B cell (primary cell): ENCODE results near the gene TCFL5. TPM values are rescaled to one million over a fixed set of nuclear protein-coding genes. Genes with fewer than 3 reads are reported as not detected.

Source experiments
- ATAC-seq: fragments of 200-7000 bp; cut with Tn5 transposase; one replicate; pipeline ENCODE4 v1.10.0; 2021; ENCODE audit warnings: low read depth, mild to moderate bottlenecking, moderate number of reproducible peaks, moderate library complexity
- CTCF ChIA-PET: fragments of 350-600 bp; sonication (Branson Sonifier 250); formaldehyde crosslinking; loops from one replicate; lab custom pipeline; 2021; ENCODE audit warnings: antibody characterized with exemption, inconsistent platforms; lab: Charles Lee
- POLR2A ChIA-PET: fragments of 350-600 bp; sonication (Branson Sonifier 250); formaldehyde crosslinking; loops from one replicate; lab custom pipeline; 2021; ENCODE audit warnings: antibody characterized with exemption; lab: Charles Lee
- DNase-seq: peaks from one replicate; pipeline ENCODE4 v3.0.0; 2013
- H2AFZ ChIP-seq: 2 replicates; pipeline ENCODE4 v1.6.1; 2012; ENCODE audit warnings: mild to moderate bottlenecking, low read depth, low read length; ENCODE audit not compliant: insufficient read depth, poor library complexity, severe bottlenecking
- H3K27ac ChIP-seq, 2 donors: 1 replicate in 1 of 2; 2 replicates in 1 of 2; pipeline ENCODE4 v1.5.1; 2012 to 2013; ENCODE audit warnings: low read length in 2 of 2, mild to moderate bottlenecking in 2 of 2, moderate library complexity in 1 of 2
- H3K27me3 ChIP-seq, 4 experiments: fragments of 200-600 bp in 1 of 4; sonication (generic) in 1 of 4; replicated peaks in 1 of 4; 1 replicate in 2 of 4; 2 replicates in 2 of 4; pipeline versions ENCODE4 v1.6.1 to v1.7.0; 2013 to 2016; ENCODE audit warnings: low read length in 3 of 4, mild to moderate bottlenecking in 2 of 4, mixed read lengths in 1 of 4, moderate library complexity in 1 of 4; ENCODE audit not compliant: insufficient read depth in 4 of 4, control insufficient read depth in 3 of 4; ENCODE audit errors: control extremely low read depth in 1 of 4
- H3K36me3 ChIP-seq, 2 experiments: replicated peaks in 1 of 2; 1 replicate in 1 of 2; 2 replicates in 1 of 2; pipeline versions ENCODE4 v1.6.1 to v1.7.1; 2013; ENCODE audit warnings: low read length in 1 of 2; ENCODE audit not compliant: insufficient read depth in 2 of 2, control insufficient read depth in 1 of 2; ENCODE audit errors: control extremely low read depth in 1 of 2, extremely low read depth in 1 of 2
- H3K4me1 ChIP-seq, 2 donors: fragments of 200-600 bp in 1 of 2; sonication (generic) in 1 of 2; 1 replicate in 1 of 2; 2 replicates in 1 of 2; pipeline versions ENCODE4 v1.5.1 to v1.6.1; 2013 to 2017; ENCODE audit warnings: low read length in 2 of 2; ENCODE audit not compliant: control insufficient read depth in 2 of 2, insufficient read depth in 2 of 2
- H3K4me2 ChIP-seq: replicated peaks from 2 replicates; pipeline ENCODE3; 2012; ENCODE audit warnings: mild to moderate bottlenecking, low read depth, low read length; ENCODE audit not compliant: poor library complexity, severe bottlenecking
- H3K4me3 ChIP-seq, 5 experiments: fragments of 200-600 bp in 1 of 5; sonication (generic) in 1 of 5; 1 replicate in 3 of 5; 2 replicates in 2 of 5; pipeline versions ENCODE4 v1.5.1 to v1.7.0; 2011 to 2016; ENCODE audit warnings: low read length in 4 of 5, mild to moderate bottlenecking in 4 of 5, low read depth in 2 of 5, control low read depth in 1 of 5, moderate library complexity in 1 of 5; ENCODE audit not compliant: insufficient read depth in 1 of 5; ENCODE audit errors: control extremely low read depth in 1 of 5, extremely low read depth in 1 of 5
- H3K79me2 ChIP-seq: fragments of 200-600 bp; sonication (generic); one replicate; pipeline ENCODE4 v1.6.0; 2016; ENCODE audit warnings: low read length; ENCODE audit not compliant: control insufficient read depth, insufficient read depth
- H3K9ac ChIP-seq: fragments of 200-600 bp; sonication (generic); 2 replicates; pipeline ENCODE4 v1.6.1; 2017; ENCODE audit warnings: mild to moderate bottlenecking, low read length, moderate library complexity
- H3K9me3 ChIP-seq, 3 donors: one replicate each; pipeline versions ENCODE4 v1.6.1 to v1.7.1; 2013; ENCODE audit warnings: low read length in 2 of 3; ENCODE audit not compliant: control insufficient read depth in 2 of 3, insufficient read depth in 1 of 3; ENCODE audit errors: control extremely low read depth in 1 of 3
- H4K20me1 ChIP-seq: 2 replicates; pipeline ENCODE4 v1.6.0; 2012; ENCODE audit warnings: mild to moderate bottlenecking, low read length; ENCODE audit not compliant: insufficient read depth, control insufficient read depth, poor library complexity, severe bottlenecking
- H3K27ac Mint-ChIP-seq: one replicate; pipeline ENCODE4 v1.8.0; 2021; ENCODE audit warnings: mixed read lengths
- H3K27me3 Mint-ChIP-seq: one replicate; pipeline ENCODE4 v1.8.0; 2021; ENCODE audit warnings: mixed read lengths
- H3K4me1 Mint-ChIP-seq: one replicate; pipeline ENCODE4 v1.8.0; 2021; ENCODE audit warnings: mixed read lengths
- H3K4me3 Mint-ChIP-seq: one replicate; pipeline ENCODE4 v1.8.0; 2021; ENCODE audit warnings: mixed read lengths
- H3K9me3 Mint-ChIP-seq: one replicate; pipeline ENCODE4 v1.8.0; 2022; ENCODE audit warnings: mixed read lengths; ENCODE audit not compliant: insufficient read depth
- EZH2 ChIP-seq: IDR thresholded peaks from 2 replicates; pipeline ENCODE4 v1.6.1; 2012; ENCODE audit warnings: borderline replicate concordance, low read depth, mild to moderate bottlenecking, moderate library complexity, low read length; ENCODE audit not compliant: insufficient read depth, poor library complexity, severe bottlenecking
- WGBS: methylation state at CpG from one replicate; pipeline ENCODE4 v1.1.5; 2013; ENCODE audit warnings: missing lambda C conversion rate; ENCODE audit not compliant: insufficient coverage; 5-methylcytosine and 5-hydroxymethylcytosine counted together
- intact Hi-C: fragments of 100-400 bp; cut with micrococcal nuclease; formaldehyde crosslinking; loops from one replicate; pipeline ENCODE4 v1.10.0; 2022
- polyA plus RNA-seq: library from polyadenylated mRNA; depleted of rRNA; stranded (reverse); fragments of >200 nt; gene quantifications from 2 replicates; pipeline ENCODE4 v1.2.3, GENCODE V29; 2012
- total RNA-seq, 2 donors: library from RNA; stranded (reverse); fragments of 120-200 nt in 1 of 2; gene quantifications; 1 replicate in 1 of 2; 2 replicates in 1 of 2; pipeline versions ENCODE4 v1.2.3 to v1.2.4, GENCODE V29; 2013 to 2022
- TF ChIP-seq, protein P1 (sequence below): fragments of 200-600 bp; IDR thresholded peaks from one replicate; pipeline ENCODE4 v1.8.0; 2022; ENCODE audit warnings: antibody characterized with exemption, mild to moderate bottlenecking

Gene TCFL5
- total and polyA plus RNA-seq, 2 donors (not counting 1 experiment from before 2014, with no cell fraction given): 2.0 to 16.2 TPM

DNA sequence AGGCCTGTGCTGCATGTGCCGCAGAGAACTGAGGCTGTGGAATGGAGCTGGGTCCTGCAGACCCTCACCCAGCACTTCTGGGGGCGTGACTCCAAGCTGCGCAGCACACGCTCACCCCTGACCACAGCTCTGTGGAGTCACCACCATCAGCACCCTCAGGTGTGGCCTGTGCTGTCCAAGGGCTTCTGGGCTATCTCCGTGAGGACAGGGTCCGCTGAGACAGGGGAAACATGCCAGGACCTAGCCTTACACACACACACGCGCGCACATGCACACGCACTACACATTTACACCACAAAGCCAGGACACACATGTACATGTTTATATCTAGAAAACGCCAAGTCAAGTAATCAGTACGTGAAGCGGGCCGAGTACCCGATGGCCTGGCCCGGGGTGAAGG lies 26.8 kb upstream of the TCFL5 start:
- H3K27ac ChIP-seq: no peak overlapping the region
- DNase-seq (no peak), ATAC-seq (no peak)
- no peak overlapping the region for H3K4me2 ChIP-seq
- intact Hi-C loops: no loop called here
- peaks cover 30% of the 10 kb centered on the region for H4K20me1 ChIP-seq
- WGBS: 96% methylated on average over 15 of the region's 16 CpGs
- Mint-ChIP-seq H3K4me1 (no peaks in the 10 kb centered on the region), H3K27ac (no peak overlapping the region), H3K4me3 (no peak overlapping the region), H3K27me3 (no peaks in the 10 kb centered on the region), H3K9me3 (no peaks in the 10 kb centered on the region)
- H3K4me3 ChIP-seq: no peak overlapping the region
- no peaks in the 10 kb centered on the region for H3K9me3 ChIP-seq
- H2AFZ ChIP-seq: no peak overlapping the region
- CTCF ChIA-PET: no interaction called here
- H3K27me3 ChIP-seq: no peaks in the 10 kb centered on the region
- no peaks in the 10 kb centered on the region for H3K79me2 ChIP-seq
- H3K9ac ChIP-seq: no peak overlapping the region
- H3K36me3 ChIP-seq: peaks cover 2 to 72% of the 10 kb centered on the region in 2 experiments
- POLR2A ChIA-PET: no interaction called here
- no peak for TF ChIP-seq EZH2
- TF ChIP-seq, protein P1, sequence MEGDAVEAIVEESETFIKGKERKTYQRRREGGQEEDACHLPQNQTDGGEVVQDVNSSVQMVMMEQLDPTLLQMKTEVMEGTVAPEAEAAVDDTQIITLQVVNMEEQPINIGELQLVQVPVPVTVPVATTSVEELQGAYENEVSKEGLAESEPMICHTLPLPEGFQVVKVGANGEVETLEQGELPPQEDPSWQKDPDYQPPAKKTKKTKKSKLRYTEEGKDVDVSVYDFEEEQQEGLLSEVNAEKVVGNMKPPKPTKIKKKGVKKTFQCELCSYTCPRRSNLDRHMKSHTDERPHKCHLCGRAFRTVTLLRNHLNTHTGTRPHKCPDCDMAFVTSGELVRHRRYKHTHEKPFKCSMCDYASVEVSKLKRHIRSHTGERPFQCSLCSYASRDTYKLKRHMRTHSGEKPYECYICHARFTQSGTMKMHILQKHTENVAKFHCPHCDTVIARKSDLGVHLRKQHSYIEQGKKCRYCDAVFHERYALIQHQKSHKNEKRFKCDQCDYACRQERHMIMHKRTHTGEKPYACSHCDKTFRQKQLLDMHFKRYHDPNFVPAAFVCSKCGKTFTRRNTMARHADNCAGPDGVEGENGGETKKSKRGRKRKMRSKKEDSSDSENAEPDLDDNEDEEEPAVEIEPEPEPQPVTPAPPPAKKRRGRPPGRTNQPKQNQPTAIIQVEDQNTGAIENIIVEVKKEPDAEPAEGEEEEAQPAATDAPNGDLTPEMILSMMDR: no peak
- H3K4me1 ChIP-seq: no peaks in the 10 kb centered on the region

GRCh38 chr20:62887860-62888239 lies 26.2 kb upstream of the TCFL5 start:
- intact Hi-C loops: no loop called here
- ChIA-PET CTCF (no interaction called here), POLR2A (no interaction called here)
- Histone ChIP-seq H2AFZ (no peak overlapping the region), H3K36me3 (peaks cover 2 to 66% of the 10 kb centered on the region in 2 experiments), H3K9me3 (no peaks in the 10 kb centered on the region), H3K4me2 (no peak overlapping the region), H3K27ac (no peak overlapping the region), H3K27me3 (no peaks in the 10 kb centered on the region), H3K4me3 (no peak overlapping the region), H3K4me1 (no peaks in the 10 kb centered on the region), H4K20me1 (peaks cover 27% of the 10 kb centered on the region), H3K9ac (no peak overlapping the region), H3K79me2 (no peaks in the 10 kb centered on the region)
- no peak for DNase-seq
- no peak overlapping the region for H3K4me3 Mint-ChIP-seq
- no peaks in the 10 kb centered on the region for H3K4me1 Mint-ChIP-seq
- TF ChIP-seq, protein P1: no peak
- no peak for TF ChIP-seq EZH2
- H3K9me3 Mint-ChIP-seq: no peaks in the 10 kb centered on the region
- no peak for ATAC-seq
- no peaks in the 10 kb centered on the region for H3K27me3 Mint-ChIP-seq
- H3K27ac Mint-ChIP-seq: no peak overlapping the region
- WGBS: 91% methylated on average over 7 of the region's 7 CpGs
